Trophoblast cell (in vitro differentiated cells and primary cell): ENCODE results near the gene LAMA3.

Source experiments
- DNase-seq, 2 donors: peaks; one replicate each; pipeline ENCODE4 v3.0.0-alpha.2; 2016
- H2AFZ ChIP-seq: 2 replicates; pipeline ENCODE4 v1.6.1; 2013; ENCODE audit warnings: low read length, moderate library complexity, mild to moderate bottlenecking; ENCODE audit not compliant: insufficient read depth, poor library complexity
- H2AK5ac ChIP-seq: 2 replicates; pipeline ENCODE4 v1.6.1; 2013; ENCODE audit warnings: mild to moderate bottlenecking, low read length
- H2BK120ac ChIP-seq: 2 replicates; pipeline ENCODE4 v1.6.1; 2013; ENCODE audit warnings: low read length, mild to moderate bottlenecking, moderate library complexity; ENCODE audit not compliant: insufficient read depth, poor library complexity
- H2BK12ac ChIP-seq: 2 replicates; pipeline ENCODE4 v1.6.1; 2013; ENCODE audit warnings: mild to moderate bottlenecking, low read length, moderate library complexity
- H2BK5ac ChIP-seq: 2 replicates; pipeline ENCODE4 v1.6.1; 2013; ENCODE audit warnings: low read length, low read depth, moderate library complexity, mild to moderate bottlenecking; ENCODE audit not compliant: poor library complexity
- H3K14ac ChIP-seq: 2 replicates; pipeline ENCODE4 v1.6.1; 2013; ENCODE audit warnings: mild to moderate bottlenecking, low read length
- H3K18ac ChIP-seq: 2 replicates; pipeline ENCODE4 v1.6.1; 2013; ENCODE audit warnings: mild to moderate bottlenecking, low read length
- H3K23ac ChIP-seq: 2 replicates; pipeline ENCODE4 v1.6.1; 2013; ENCODE audit warnings: low read length
- H3K27ac ChIP-seq: 2 replicates; pipeline ENCODE4 v1.5.1; 2013; ENCODE audit warnings: low read depth, mild to moderate bottlenecking, inconsistent platforms, low read length, moderate library complexity
- H3K27me3 ChIP-seq: 2 replicates; pipeline ENCODE4 v1.6.1; 2013; ENCODE audit warnings: inconsistent platforms, mild to moderate bottlenecking, low read length, moderate library complexity; ENCODE audit not compliant: insufficient read depth
- H3K36me3 ChIP-seq, 2 experiments: 1 replicate in 1 of 2; 2 replicates in 1 of 2; pipeline ENCODE4 v1.6.1; 2013; ENCODE audit warnings: low read length in 2 of 2, mild to moderate bottlenecking in 2 of 2, moderate library complexity in 1 of 2; ENCODE audit not compliant: insufficient read depth in 2 of 2, control insufficient read depth in 1 of 2
- H3K4ac ChIP-seq: 2 replicates; pipeline ENCODE4 v1.6.1; 2013; ENCODE audit warnings: low read depth, mild to moderate bottlenecking, low read length, moderate library complexity
- H3K4me1 ChIP-seq, 2 experiments: 1 replicate in 1 of 2; 2 replicates in 1 of 2; pipeline ENCODE4 v1.6.1; 2013; ENCODE audit warnings: low read length in 2 of 2, mild to moderate bottlenecking in 2 of 2, moderate library complexity in 1 of 2; ENCODE audit not compliant: insufficient read depth in 2 of 2, control insufficient read depth in 1 of 2
- H3K4me2 ChIP-seq: 2 replicates; pipeline ENCODE4 v1.6.1; 2013; ENCODE audit warnings: inconsistent platforms, mild to moderate bottlenecking, low read length, moderate library complexity
- H3K4me3 ChIP-seq: 2 replicates; pipeline ENCODE4 v1.5.1; 2013; ENCODE audit warnings: mild to moderate bottlenecking, low read depth, low read length, inconsistent platforms
- H3K79me1 ChIP-seq: one replicate; pipeline ENCODE4 v1.6.1; 2013; ENCODE audit warnings: low read length
- H3K79me2 ChIP-seq: 2 replicates; pipeline ENCODE4 v1.6.1; 2013; ENCODE audit warnings: low read length, mild to moderate bottlenecking; ENCODE audit not compliant: control insufficient read depth, insufficient read depth, poor library complexity
- H3K9ac ChIP-seq: 2 replicates; pipeline ENCODE4 v1.6.1; 2013; ENCODE audit warnings: mild to moderate bottlenecking, low read length
- H3K9me3 ChIP-seq: 2 replicates; pipeline ENCODE4 v1.6.1; 2013; ENCODE audit warnings: low read depth, mild to moderate bottlenecking, control low read depth, inconsistent platforms, low read length; ENCODE audit not compliant: insufficient read depth
- H4K12ac ChIP-seq: 2 replicates; pipeline ENCODE4 v1.6.1; 2013; ENCODE audit warnings: low read depth, mild to moderate bottlenecking, low read length, moderate library complexity
- H4K8ac ChIP-seq: 2 replicates; pipeline ENCODE4 v1.6.1; 2013; ENCODE audit warnings: low read depth, mild to moderate bottlenecking, low read length, moderate library complexity
- H4K91ac ChIP-seq: one replicate; pipeline ENCODE4 v1.6.1; 2013; ENCODE audit warnings: low read depth, mild to moderate bottlenecking, low read length, moderate library complexity
- WGBS: extraction: QIAGEN DNeasy Blood & Tissue Kit; methylation state at CpG from one replicate; pipeline ENCODE4 v1.1.7; 2013; ENCODE audit warnings: missing lambda C conversion rate; ENCODE audit not compliant: insufficient read length, insufficient coverage; ENCODE audit errors: extremely low coverage; 5-methylcytosine and 5-hydroxymethylcytosine counted together

Gene LAMA3

DNA sequence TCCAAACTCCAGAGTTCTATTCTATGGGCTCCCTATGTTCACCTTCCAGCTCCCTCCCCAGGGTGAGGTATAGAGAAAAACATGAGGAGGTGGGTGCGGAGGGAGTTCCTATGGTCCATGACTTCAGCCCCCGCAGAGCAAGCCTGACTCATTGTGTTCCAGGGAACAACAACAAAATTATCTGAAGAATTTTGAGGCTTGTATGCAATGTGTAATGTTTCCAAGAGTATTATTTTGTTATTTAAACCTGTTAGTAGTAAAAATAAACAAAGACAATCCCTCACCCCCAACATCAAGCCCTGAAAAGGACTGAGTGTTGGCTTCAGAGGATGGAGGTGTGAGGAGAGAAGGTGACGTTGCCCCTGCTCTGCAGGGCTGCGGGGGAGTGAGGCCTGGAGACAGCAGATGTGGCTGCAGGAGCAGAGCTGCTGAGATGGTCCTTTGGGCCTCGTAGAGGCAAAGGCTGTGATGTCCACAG, 29.0 kb downstream of the LAMA3 start:
- Histone ChIP-seq H3K18ac (no peak overlapping the region), H3K14ac (no peak overlapping the region), H4K8ac (no peak overlapping the region), H3K9ac (no peak overlapping the region), H2BK120ac (peak overlapping the region; percentile 8), H2BK12ac (peak overlapping the region; percentile 14), H3K9me3 (no peaks in the 10 kb centered on the region), H2AFZ (no peak overlapping the region), H3K27me3 (no peaks in the 10 kb centered on the region), H3K4me2 (no peak overlapping the region), H4K91ac (peak overlapping the region; percentile 25), H3K23ac (no peak overlapping the region), H3K27ac (no peak overlapping the region), H3K79me1 (no peaks in the 10 kb centered on the region), H4K12ac (no peak overlapping the region), H3K4me3 (no peak overlapping the region), H2AK5ac (no peak overlapping the region), H2BK5ac (no peak overlapping the region), H3K4ac (no peak overlapping the region), H3K4me1 (peaks cover 6 to 8% of the 10 kb centered on the region in 2 experiments), H3K79me2 (no peaks in the 10 kb centered on the region), H3K36me3 (no peaks in the 10 kb centered on the region)
- WGBS, result no CpG with 5 or more reads among the region's 5 CpGs
- DNase-seq, result peak; percentile 41 to 51

DNA sequence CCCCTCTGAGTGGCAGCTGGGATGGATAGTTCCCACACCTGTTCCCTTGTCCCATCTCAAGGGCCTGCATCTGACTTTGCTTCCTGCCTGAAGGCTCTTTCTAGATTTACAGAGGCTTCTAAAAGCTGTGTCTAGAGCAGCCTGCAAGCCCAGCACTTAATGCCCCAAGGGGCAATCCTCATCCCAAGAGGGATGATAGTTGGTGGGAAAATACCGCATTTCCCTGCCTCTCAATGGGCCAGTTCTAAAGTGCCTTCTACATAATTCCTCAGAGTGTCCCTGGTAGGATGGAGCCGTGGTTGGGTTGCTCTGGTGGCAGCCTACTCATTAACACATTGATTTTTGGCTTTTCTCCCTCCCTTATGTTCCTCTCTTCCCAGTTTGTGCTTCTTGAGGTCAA, 29.5 kb downstream of the LAMA3 start:
- Histone ChIP-seq H3K36me3 (no peaks in the 10 kb centered on the region), H2BK120ac (peak overlapping the region; percentile 9), H3K9me3 (no peaks in the 10 kb centered on the region), H3K4ac (no peak overlapping the region), H3K18ac (no peak overlapping the region), H3K27ac (no peak overlapping the region), H4K12ac (no peak overlapping the region), H3K27me3 (no peaks in the 10 kb centered on the region), H3K79me1 (no peaks in the 10 kb centered on the region), H3K79me2 (no peaks in the 10 kb centered on the region), H3K9ac (no peak overlapping the region), H4K8ac (no peak overlapping the region), H3K14ac (no peak overlapping the region), H2AFZ (no peak overlapping the region), H2AK5ac (no peak overlapping the region), H3K4me3 (no peak overlapping the region), H3K23ac (no peak overlapping the region), H3K4me1 (peaks cover 6 to 8% of the 10 kb centered on the region in 2 experiments), H4K91ac (peak overlapping the region; percentile 25), H2BK12ac (peak overlapping the region; percentile 14), H3K4me2 (no peak overlapping the region), H2BK5ac (no peak overlapping the region)
- peak in 1 of 2 donors; percentile 19 for DNase-seq
- WGBS, result no CpG with 5 or more reads among the region's 2 CpGs

DNA sequence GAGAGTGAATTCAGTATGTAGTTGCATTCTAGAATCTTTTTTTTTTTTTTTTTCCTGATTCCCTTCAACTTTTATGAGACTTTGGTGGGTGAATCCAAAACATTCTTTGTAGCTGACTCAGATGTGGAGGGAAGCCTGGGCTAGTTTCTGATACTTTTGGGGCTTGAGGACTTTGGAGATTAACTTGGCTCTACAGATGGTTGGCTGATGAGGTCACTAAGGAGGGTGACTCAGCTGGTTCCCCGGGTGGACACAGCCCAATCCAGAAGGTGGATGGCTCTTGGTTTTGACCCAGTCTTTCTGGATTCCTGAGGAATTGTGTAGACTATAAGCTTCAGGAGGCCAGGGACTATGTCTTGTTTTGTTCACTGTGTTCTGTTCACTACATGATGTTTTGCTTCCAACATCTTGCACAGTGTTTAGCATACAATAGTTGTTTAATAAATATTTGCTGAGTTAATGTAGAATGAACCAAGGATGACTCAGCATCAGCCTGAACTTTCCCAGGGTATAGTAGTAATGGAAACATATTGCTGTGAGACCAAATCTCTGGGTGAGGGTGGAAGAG, 30.5 kb downstream of the LAMA3 start:
- peak; percentile 70 to 79 for DNase-seq
- WGBS, result no CpG with 5 or more reads among the region's 1 CpG
- no peaks in the 10 kb centered on the region for H3K9me3 ChIP-seq

DNA sequence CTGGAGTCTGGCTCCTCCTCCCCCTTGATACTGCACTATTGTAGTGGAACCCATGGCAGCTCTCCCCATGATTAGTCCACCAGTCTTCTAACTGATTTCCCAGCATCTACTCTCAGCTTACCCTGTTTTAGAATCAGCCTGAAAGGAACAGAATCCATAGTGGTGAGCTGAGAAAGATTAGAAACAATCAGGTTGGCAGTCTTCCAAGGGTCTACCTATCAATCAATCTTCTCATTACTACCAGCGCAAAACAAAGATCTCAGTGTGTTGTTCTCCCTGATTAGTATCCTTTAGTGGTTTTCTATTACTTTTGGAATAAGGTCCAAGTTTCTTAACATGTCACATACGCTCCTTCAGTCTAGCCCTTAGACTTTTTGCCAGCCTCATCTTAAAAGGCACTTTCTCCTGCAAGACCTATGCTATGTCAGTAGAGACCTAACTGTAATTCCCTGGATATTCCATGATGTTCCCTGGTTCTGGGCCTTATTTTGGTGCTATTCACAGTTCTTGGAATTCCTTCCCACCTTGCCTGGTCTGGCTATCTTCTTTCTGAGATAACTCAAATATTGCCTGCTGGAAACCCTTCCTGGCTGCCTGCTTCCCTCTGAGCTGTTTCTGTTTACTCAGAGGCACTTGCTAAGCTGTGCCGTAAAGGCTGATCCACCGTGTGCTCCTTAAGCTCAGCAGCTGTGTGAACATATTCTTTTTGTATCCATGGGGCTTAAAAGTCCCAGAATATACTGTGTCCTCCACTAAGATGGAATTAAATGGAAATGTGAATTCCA, 32.6 kb downstream of the LAMA3 start:
- peaks cover 6 to 11% of the 10 kb centered on the region in 2 experiments for H3K4me1 ChIP-seq
- WGBS, result no CpG with 5 or more reads among the region's 4 CpGs
- H3K14ac ChIP-seq, result no peak overlapping the region

More for the DNA sequence above, 30.5 kb downstream of the LAMA3 start:
- Histone ChIP-seq H2AFZ (no peak overlapping the region), H3K4me2 (no peak overlapping the region), H4K91ac (no peak overlapping the region), H3K79me2 (no peaks in the 10 kb centered on the region), H3K36me3 (no peaks in the 10 kb centered on the region), H3K14ac (peak overlapping the region; percentile 25), H2BK5ac (peak overlapping the region; percentile 34), H3K4me1 (peaks cover 6 to 8% of the 10 kb centered on the region in 2 experiments), H2BK12ac (no peak overlapping the region), H3K27ac (peak overlapping the region; percentile 73), H3K18ac (no peak overlapping the region), H3K4ac (no peak overlapping the region), H2AK5ac (no peak overlapping the region), H3K27me3 (no peaks in the 10 kb centered on the region), H4K12ac (no peak overlapping the region), H3K23ac (no peak overlapping the region), H3K79me1 (no peaks in the 10 kb centered on the region), H4K8ac (no peak overlapping the region), H3K4me3 (no peak overlapping the region), H3K9ac (no peak overlapping the region), H2BK120ac (no peak overlapping the region)

More for the DNA sequence above, 32.6 kb downstream of the LAMA3 start:
- H4K91ac ChIP-seq, result no peak overlapping the region
- H3K27me3 ChIP-seq, result no peaks in the 10 kb centered on the region
- no peak overlapping the region for H3K23ac ChIP-seq
- no peak overlapping the region for H3K27ac ChIP-seq
- H3K79me2 ChIP-seq, result no peaks in the 10 kb centered on the region
- H3K9me3 ChIP-seq, result no peaks in the 10 kb centered on the region
- no peak overlapping the region for H3K9ac ChIP-seq
- no peak overlapping the region for H2BK120ac ChIP-seq
- H2AFZ ChIP-seq, result no peak overlapping the region
- no peaks in the 10 kb centered on the region for H3K36me3 ChIP-seq
- H4K12ac ChIP-seq, result no peak overlapping the region
- no peaks in the 10 kb centered on the region for H3K79me1 ChIP-seq
- DNase-seq, result no peak
- no peak overlapping the region for H2BK5ac ChIP-seq
- H2BK12ac ChIP-seq, result no peak overlapping the region
- no peak overlapping the region for H2AK5ac ChIP-seq
- no peak overlapping the region for H3K4me3 ChIP-seq
- H3K18ac ChIP-seq, result no peak overlapping the region
- H3K4me2 ChIP-seq, result no peak overlapping the region
- H4K8ac ChIP-seq, result no peak overlapping the region
- no peak overlapping the region for H3K4ac ChIP-seq
